Activated CD4-positive, alpha-beta T cell treated with anti-CD3 and anti-CD28 coated beads, Interleukin-2, amount 10 ng/mL, durations not matched to agents 24 days and 14 days (primary cell): Measurements from ENCODE around the gene PCDHA4. TPM values are rescaled to one million over a fixed set of nuclear protein-coding genes. Genes with fewer than 3 reads are reported as not detected.
"Not testable (repeated sequence)": the region's sequence is repeated elsewhere in the genome, so short reads cannot be mapped to it uniquely, and the experiment has no call there.

Source experiments
- DNase-seq: peaks from one replicate; pipeline ENCODE4 v3.0.0; 2022
- H3K27ac Mint-ChIP-seq: one replicate; pipeline ENCODE4 v1.8.0; 2022; ENCODE audit warnings: mild to moderate bottlenecking, mixed read lengths
- H3K27me3 Mint-ChIP-seq: one replicate; pipeline ENCODE4 v1.8.0; 2022; ENCODE audit warnings: mixed read lengths
- H3K36me3 Mint-ChIP-seq: one replicate; pipeline ENCODE4 v1.8.0; 2022; ENCODE audit warnings: low read depth, mild to moderate bottlenecking, mixed read lengths
- H3K4me1 Mint-ChIP-seq: one replicate; pipeline ENCODE4 v1.8.0; 2021; ENCODE audit warnings: mixed read lengths
- H3K4me3 Mint-ChIP-seq: one replicate; pipeline ENCODE4 v1.8.0; 2022; ENCODE audit warnings: mild to moderate bottlenecking, moderate library complexity, mixed read lengths
- H3K9me3 Mint-ChIP-seq: one replicate; pipeline ENCODE4 v1.8.0; 2021; ENCODE audit warnings: mixed read lengths
- intact Hi-C: fragments of 100-400 bp; cut with micrococcal nuclease; formaldehyde crosslinking; loops from one replicate; pipeline ENCODE4 v1.15.1; 2023
- total RNA-seq: library from RNA; stranded (reverse); gene quantifications from 2 replicates; pipeline ENCODE4 v1.2.3, GENCODE V29; 2022

PCDHA4 gene
- total RNA-seq, 1 donor from 2014 or later: not detected

- no peaks in the 10 kb centered on the region for H3K36me3 Mint-ChIP-seq
- no peaks in the 10 kb centered on the region for H3K27me3 Mint-ChIP-seq
Measured at GRCh38 chr5:140833993-140834392, 27.1 kb downstream of the PCDHA4 start, which contains the start of gene PCDHA7. PCDHA7 (plus strand) TSS chr5:140834269; CDS start chr5:140834384, 115 bp downstream.

DNA sequence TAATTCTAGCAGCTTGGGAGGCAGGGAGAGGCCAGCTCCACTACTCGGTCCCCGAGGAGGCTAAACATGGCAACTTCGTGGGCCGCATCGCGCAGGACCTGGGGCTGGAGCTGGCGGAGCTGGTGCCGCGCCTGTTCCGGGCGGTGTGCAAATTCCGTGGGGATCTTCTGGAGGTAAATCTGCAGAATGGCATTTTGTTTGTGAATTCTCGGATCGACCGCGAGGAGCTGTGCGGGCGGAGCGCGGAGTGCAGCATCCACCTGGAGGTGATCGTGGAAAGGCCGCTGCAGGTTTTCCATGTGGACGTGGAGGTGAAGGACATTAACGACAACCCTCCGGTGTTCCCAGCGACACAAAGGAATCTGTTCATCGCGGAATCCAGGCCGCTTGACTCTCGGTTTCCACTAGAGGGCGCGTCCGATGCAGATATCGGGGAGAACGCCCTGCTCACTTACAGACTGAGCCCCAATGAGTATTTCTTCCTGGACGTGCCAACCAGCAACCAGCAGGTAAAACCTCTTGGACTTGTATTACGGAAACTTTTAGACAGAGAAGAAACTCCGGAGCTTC lies 27.7 kb downstream of the PCDHA4 start:
- H3K4me1 Mint-ChIP-seq, intact Hi-C loops, H3K4me3 Mint-ChIP-seq, H3K27me3 Mint-ChIP-seq, DNase-seq, H3K36me3 Mint-ChIP-seq: not testable (repeated sequence)
- Mint-ChIP-seq H3K27ac (peak overlapping the region; percentile 41), H3K9me3 (peaks cover 13% of the 10 kb centered on the region)

More at GRCh38 chr5:140833993-140834392, 27.1 kb downstream of the PCDHA4 start, which contains the start of gene PCDHA7:
- Mint-ChIP-seq H3K4me1 (no peaks in the 10 kb centered on the region), H3K9me3 (peaks cover 12% of the 10 kb centered on the region), H3K27ac (peak within 1 kb of the TSS; percentile 41), H3K4me3 (no peak within 1 kb of the TSS)
- no peak for DNase-seq
- intact Hi-C loops: no loop called here

GRCh38 chr5:140835622-140836510 lies 29.0 kb downstream of the PCDHA4 start:
- intact Hi-C loops: no loop called here
- H3K4me1 Mint-ChIP-seq: no peaks in the 10 kb centered on the region
- H3K27me3 Mint-ChIP-seq: no peaks in the 10 kb centered on the region
- no peaks in the 10 kb centered on the region for H3K36me3 Mint-ChIP-seq
- H3K27ac Mint-ChIP-seq: no peak overlapping the region
- no peak for DNase-seq
- H3K9me3 Mint-ChIP-seq: peaks cover 21% of the 10 kb centered on the region
- no peak overlapping the region for H3K4me3 Mint-ChIP-seq

- Mint-ChIP-seq H3K4me1 (no peaks in the 10 kb centered on the region), H3K27me3 (no peaks in the 10 kb centered on the region), H3K27ac (no peak within 1 kb of the TSS), H3K9me3 (peaks cover 16% of the 10 kb centered on the region), H3K36me3 (no peaks in the 10 kb centered on the region), H3K4me3 (no peak within 1 kb of the TSS)
- intact Hi-C loops: no loop called here
- peak; percentile 61 for DNase-seq
Measured at GRCh38 chr5:140840978-140841962, 34.4 kb downstream of the PCDHA4 start, which contains the start of gene PCDHA8. PCDHA8 (plus strand) TSS chr5:140841187; CDS start chr5:140841322, 135 bp downstream.

GRCh38 chr5:140842798-140843733 lies 36.2 kb downstream of the PCDHA4 start:
- no peak overlapping the region for H3K4me3 Mint-ChIP-seq
- H3K9me3 Mint-ChIP-seq: peaks cover 27% of the 10 kb centered on the region
- no peak for DNase-seq
- no peaks in the 10 kb centered on the region for H3K4me1 Mint-ChIP-seq
- H3K36me3 Mint-ChIP-seq: no peaks in the 10 kb centered on the region
- intact Hi-C loops: no loop called here
- no peak overlapping the region for H3K27ac Mint-ChIP-seq
- H3K27me3 Mint-ChIP-seq: no peaks in the 10 kb centered on the region

- H3K27ac Mint-ChIP-seq, H3K4me3 Mint-ChIP-seq, intact Hi-C loops, H3K36me3 Mint-ChIP-seq, DNase-seq, H3K4me1 Mint-ChIP-seq, H3K27me3 Mint-ChIP-seq: not testable (repeated sequence)
- peaks cover 15% of the 10 kb centered on the region for H3K9me3 Mint-ChIP-seq
Measured at GRCh38 chr5:140848139-140849102, 41.6 kb downstream of the PCDHA4 start, which contains the start of gene PCDHA9. PCDHA9 (plus strand) TSS chr5:140848382; CDS start chr5:140848496, 114 bp downstream.

DNA sequence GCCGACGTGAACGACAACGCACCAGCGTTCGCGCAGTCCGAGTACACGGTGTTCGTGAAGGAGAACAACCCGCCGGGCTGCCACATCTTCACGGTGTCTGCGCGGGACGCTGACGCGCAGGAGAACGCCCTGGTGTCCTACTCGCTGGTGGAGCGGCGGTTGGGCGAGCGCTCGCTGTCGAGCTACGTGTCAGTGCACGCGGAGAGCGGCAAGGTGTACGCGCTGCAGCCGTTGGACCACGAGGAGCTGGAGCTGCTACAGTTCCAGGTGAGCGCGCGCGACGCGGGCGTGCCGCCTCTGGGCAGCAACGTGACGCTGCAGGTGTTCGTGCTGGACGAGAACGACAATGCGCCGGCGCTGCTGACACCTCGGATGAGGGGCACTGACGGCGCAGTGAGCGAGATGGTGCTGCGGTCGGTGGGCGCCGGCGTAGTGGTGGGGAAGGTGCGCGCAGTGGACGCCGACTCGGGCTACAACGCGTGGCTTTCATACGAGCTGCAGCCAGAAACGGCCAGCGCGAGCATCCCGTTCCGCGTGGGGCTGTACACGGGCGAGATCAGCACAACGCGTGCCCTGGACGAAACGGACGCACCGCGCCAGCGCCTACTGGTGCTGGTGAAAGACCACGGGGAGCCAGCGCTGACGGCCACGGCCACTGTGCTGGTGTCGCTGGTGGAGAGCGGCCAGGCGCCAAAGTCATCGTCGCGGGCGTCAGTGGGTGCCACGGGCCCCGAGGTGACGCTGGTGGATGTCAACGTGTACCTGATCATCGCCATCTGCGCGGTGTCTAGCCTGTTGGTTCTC lies 43.2 kb downstream of the PCDHA4 start:
- intact Hi-C loops: not testable (repeated sequence)

GRCh38 chr5:140855772-140856674 lies 49.2 kb downstream of the PCDHA4 start, which contains the start of gene PCDHA10:
PCDHA10 (plus strand) TSS chr5:140855897; CDS start chr5:140856049, 152 bp downstream.
- Mint-ChIP-seq H3K4me3 (no peak within 1 kb of the TSS), H3K27me3 (no peaks in the 10 kb centered on the region), H3K9me3 (peaks cover 23% of the 10 kb centered on the region), H3K4me1 (no peaks in the 10 kb centered on the region), H3K27ac (no peak within 1 kb of the TSS), H3K36me3 (no peaks in the 10 kb centered on the region)
- intact Hi-C loops: no loop called here
- peak; percentile 50 for DNase-seq

More for the DNA sequence above, 43.2 kb downstream of the PCDHA4 start:
- H3K9me3 Mint-ChIP-seq: peaks cover 18% of the 10 kb centered on the region
- not testable (repeated sequence) for H3K4me3 Mint-ChIP-seq, H3K4me1 Mint-ChIP-seq, DNase-seq, H3K27me3 Mint-ChIP-seq, H3K36me3 Mint-ChIP-seq, H3K27ac Mint-ChIP-seq

DNA sequence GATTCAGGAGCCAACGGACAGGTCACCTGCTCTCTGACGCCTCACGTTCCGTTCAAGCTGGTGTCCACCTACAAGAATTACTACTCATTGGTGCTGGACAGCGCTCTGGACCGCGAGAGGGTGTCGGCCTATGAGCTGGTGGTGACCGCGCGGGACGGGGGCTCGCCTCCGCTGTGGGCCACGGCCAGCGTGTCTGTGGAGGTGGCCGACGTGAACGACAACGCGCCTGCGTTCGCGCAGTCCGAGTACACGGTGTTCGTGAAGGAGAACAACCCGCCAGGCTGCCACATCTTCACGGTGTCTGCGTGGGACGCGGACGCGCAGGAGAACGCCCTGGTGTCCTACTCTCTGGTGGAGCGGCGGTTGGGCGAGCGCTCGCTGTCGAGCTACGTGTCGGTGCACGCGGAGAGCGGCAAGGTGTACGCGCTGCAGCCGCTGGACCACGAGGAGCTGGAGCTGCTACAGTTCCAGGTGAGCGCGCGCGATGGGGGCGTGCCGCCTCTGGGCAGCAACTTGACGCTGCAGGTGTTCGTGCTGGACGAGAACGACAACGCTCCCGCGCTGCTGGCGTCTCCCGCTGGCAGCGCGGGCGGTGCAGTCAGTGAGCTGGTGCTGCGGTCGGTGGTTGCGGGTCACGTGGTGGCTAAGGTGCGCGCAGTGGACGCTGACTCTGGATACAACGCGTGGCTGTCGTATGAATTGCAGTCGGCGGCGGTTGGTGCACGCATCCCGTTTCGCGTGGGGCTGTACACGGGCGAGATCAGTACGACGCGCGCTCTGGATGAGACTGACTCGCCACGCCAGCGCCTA lies 50.5 kb downstream of the PCDHA4 start:
- no peaks in the 10 kb centered on the region for H3K36me3 Mint-ChIP-seq
- peaks cover 23% of the 10 kb centered on the region for H3K9me3 Mint-ChIP-seq
- intact Hi-C loops: no loop called here
- DNase-seq: no peak
- H3K4me3 Mint-ChIP-seq: no peak overlapping the region
- no peak overlapping the region for H3K27ac Mint-ChIP-seq
- no peaks in the 10 kb centered on the region for H3K27me3 Mint-ChIP-seq
- no peaks in the 10 kb centered on the region for H3K4me1 Mint-ChIP-seq

- no peaks in the 10 kb centered on the region for H3K27me3 Mint-ChIP-seq
- peak; percentile 48 for DNase-seq
- no peaks in the 10 kb centered on the region for H3K36me3 Mint-ChIP-seq
- H3K9me3 Mint-ChIP-seq: peaks cover 23% of the 10 kb centered on the region
- no peak overlapping the region for H3K27ac Mint-ChIP-seq
- intact Hi-C loops: no loop called here
- no peaks in the 10 kb centered on the region for H3K4me1 Mint-ChIP-seq
- no peak overlapping the region for H3K4me3 Mint-ChIP-seq
Measured at GRCh38 chr5:140857987-140858240, 51.0 kb downstream of the PCDHA4 start.
